Myocyte (in vitro differentiated cells): Measurements from ENCODE around the gene SIAH1. TPM values are rescaled to one million over a fixed set of nuclear protein-coding genes. Genes with fewer than 3 reads are reported as not detected.
"Not testable (repeated sequence)": the region's sequence is repeated elsewhere in the genome, so short reads cannot be mapped to it uniquely, and the experiment has no call there.

Experiments used
- DNase-seq: peaks from one replicate; pipeline ENCODE4 v3.0.0-alpha.2; 2012; ENCODE audit warnings: low read depth
- polyA plus RNA-seq: library from polyadenylated mRNA; unstranded; fragments of >200 nt; gene quantifications from one replicate; pipeline ENCODE4 v1.2.1, GENCODE V29; 2012; ENCODE audit warnings: missing spikeins
- total RNA-seq: library from RNA; depleted of rRNA; stranded (reverse); fragments of >200 nt; gene quantifications from 2 replicates; pipeline ENCODE4 v1.2.3, GENCODE V29; 2014

Gene SIAH1
- total RNA-seq: 24.6 and 26.6 TPM in 2 replicates
- polyA plus RNA-seq: 16.0 TPM

DNA sequence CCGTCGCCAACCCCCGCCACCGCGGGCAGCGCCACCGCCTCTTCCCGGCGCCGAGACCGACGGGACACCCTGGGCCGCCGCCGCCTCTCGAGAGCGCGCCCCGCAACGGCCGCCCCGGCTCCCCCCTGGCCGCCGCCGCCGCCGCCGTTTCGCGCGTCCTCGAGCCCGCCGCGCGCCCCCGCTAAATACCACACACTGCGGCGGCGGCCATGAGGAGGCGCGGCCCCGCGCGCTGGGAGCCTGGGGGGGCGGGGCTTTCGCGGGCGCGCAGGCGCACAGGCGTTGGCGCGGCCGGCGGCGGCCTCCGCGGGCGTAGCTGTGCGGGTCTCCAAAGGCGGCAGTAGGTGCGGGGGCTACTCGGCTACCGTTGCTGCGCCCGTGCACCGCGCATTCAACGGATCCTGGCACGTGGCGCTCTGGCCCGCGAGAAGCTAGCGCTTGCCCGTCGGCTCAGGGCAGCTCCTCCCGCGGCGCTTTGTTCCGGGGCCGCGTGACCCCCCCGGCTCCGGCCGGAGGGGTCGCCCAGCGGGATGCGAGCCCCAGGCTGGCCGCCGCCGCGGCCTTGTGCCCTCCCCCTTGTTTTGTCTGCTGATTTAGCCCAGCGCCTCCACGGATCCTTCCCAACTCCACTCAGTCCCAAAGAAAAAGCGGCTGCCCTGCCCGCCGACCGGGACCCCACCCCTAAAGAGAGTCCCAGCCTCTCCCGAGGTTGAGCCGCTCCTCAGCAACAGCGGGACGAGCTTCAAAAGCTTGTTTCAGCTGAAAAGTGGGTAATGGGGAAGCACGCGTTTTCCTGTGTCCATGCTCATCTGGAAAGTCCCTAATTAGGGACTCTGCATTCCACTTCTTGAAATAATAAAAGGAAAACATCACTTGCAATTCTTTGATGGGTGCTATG is at the start of gene SIAH1:
SIAH1 (minus strand) TSS at position 161 of the 898 bp plus-strand sequence. CDS start 22,985 bp downstream, outside the sequence.
- peak; percentile 87 for DNase-seq

- no peak for DNase-seq
Observed at GRCh38 chr16:48434653-48435317, 49.6 kb upstream of the SIAH1 start.

GRCh38 chr16:48433850-48434530 is 48.8 kb upstream of the SIAH1 start:
- DNase-seq: no peak

DNA sequence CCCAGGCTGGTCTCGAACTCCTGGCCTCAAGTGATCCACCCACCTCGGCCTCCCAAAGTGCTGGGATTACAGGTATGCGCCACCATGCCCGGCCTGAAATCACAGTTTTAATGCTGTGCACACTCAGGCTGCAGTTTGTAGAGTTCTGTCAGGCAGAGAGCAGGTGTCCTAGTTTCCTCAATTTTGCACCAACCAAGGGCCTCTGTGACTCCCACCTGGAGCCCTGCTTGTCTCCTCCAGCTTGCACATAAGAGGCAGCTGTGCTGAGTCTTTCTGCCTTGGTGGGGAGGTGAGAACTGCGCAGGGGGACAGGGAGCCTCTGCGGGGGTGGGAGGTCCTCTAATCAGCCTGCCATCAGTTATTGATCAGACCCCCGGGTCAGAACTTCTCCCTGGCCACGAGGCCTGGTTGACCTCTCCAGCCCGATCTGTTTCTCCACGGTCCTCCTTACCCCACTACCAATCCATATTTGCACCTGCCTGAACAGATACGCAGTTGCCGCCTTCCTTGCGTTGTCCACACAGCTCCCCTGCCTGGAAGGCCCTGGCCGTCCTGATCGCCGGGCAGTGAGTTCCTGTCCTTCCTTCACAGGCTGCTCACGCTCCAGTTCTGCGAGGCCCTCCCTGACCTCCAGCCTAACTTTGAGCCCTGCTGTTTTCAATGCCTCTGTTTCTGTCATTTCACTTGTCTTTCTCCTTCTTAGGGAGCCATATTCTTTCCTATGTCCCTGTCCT is 48.1 kb upstream of the SIAH1 start:
- no peak for DNase-seq

DNA sequence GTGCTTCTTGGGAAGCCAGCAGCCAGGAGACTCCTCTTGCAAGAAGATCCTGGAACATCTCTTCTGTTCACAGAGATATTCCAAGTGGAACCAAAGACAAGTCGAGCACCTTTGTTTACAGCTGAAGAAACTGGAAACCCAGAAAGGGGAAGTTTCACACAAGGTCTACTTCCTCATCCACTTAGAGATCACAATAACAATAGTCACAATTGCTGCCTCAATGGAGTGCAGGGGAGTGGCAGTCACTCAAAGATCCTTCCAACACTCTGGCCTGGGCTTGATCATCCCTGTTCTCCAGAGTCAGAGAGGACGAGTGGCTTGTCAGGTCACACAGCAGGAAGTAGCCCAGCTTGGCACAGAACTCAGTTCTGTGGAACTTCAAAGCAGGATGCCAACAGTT is 46.9 kb upstream of the SIAH1 start:
- no peak for DNase-seq

- no peak for DNase-seq
Observed at GRCh38 chr16:48430890-48431289, 45.7 kb upstream of the SIAH1 start.

DNA sequence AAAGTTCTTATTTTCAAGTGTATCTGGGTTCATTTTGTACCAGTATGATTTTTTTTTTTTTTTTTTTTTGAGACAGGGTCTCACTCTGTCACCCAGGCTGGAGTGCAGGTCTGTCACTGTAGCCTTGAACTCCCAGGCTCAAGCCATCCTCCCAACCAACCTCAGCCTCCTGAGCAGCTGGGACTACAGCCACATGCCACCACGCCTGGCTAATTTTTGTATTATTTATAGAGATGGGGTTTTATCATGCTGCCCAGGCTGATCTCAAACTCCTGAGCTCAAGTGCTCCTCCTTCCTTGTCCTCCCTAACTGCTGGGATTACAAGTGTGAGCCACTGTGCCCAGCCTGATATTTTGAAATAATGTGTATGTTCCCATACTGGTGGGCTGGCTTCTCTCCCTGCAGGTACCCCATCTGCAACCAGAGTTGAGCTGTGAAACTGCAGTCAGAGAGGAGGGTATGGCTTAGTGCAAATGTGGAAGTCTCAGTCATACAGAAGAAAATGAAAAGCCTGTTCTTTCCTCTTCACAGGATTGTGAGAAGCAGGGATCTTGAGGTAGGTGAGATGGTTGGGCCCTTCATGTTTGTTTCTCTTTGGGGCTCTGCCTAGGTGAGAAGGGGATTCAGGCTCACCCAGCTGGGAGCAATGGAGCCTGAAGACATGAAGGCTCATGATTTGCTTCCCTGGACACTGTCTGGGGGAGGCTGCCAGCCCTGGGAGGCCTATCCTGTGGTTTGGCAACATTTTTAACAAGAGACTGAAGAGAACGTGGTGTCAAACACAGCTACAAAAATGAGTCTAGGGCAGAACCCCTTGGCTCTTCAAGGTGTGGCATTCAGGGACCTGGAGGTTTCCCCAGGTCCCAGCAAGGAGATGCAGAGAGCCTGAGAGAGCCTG is 41.3 kb upstream of the SIAH1 start:
- peak; percentile 59 for DNase-seq

- DNase-seq: no peak
Observed at GRCh38 chr16:48422537-48422936, 37.3 kb upstream of the SIAH1 start.

- no peak for DNase-seq
Observed at GRCh38 chr16:48421741-48422140, 36.5 kb upstream of the SIAH1 start.

DNA sequence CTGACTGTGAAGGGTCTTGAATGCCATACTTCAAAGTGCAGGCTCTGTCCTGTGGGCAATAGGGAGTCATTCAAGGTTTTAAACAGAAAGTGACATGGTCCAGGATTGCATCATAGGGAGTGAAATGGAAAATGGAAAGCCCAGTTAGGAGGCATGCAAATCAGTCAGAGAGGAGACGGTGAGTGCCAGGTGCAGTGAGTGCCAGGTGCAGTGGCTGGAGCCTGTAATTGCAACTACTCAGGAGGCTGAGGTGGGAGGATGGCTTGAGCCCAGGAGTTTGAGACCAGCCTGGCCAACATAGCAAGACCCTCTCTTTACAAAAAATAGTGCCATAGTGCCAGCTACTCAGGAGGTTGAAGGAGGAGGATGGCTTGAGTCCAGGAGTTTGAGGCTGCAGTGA is 35.2 kb upstream of the SIAH1 start:
- no peak for DNase-seq

DNA sequence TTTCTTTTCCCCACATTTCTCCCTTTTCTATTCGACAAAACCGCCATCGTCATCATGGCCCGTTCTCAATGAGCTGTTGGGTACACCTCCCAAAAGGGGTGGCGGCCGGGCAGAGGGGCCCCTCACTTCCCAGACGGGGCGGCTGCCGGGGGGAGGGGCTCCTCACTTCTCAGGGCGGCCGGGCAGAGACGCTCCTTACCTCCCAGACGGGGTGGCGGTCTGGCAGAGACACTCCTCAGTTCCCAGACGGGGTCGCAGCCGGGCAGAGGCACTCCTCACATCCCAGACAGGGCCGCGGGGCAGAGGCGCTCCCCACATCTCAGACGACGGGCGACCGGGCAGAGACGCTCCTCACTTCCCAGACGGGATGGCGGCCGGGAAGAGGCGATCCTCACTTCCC is 31.4 kb upstream of the SIAH1 start:
- not testable (repeated sequence) for DNase-seq

DNA sequence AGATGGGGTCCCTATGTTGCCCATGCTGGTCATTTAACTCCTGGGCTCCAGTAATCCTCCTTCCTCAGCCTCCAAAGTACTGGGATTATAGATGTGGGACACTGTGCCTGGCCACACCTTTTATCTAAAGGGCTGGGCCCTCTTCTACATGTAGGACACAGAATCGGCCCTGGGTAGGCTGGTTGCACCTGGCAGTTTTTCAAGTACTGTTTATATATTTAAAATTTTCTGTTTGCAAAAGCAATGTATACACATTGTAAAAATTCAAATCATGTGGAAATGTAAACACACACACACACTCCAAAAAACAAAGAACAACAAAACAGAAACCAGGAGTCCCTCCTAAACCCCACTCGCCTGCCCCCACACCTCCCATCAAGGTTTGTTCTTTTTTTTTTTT is 28.1 kb upstream of the SIAH1 start:
- no peak for DNase-seq

- no peak for DNase-seq
Observed at GRCh38 chr16:48409839-48410632, 24.8 kb upstream of the SIAH1 start.

DNA sequence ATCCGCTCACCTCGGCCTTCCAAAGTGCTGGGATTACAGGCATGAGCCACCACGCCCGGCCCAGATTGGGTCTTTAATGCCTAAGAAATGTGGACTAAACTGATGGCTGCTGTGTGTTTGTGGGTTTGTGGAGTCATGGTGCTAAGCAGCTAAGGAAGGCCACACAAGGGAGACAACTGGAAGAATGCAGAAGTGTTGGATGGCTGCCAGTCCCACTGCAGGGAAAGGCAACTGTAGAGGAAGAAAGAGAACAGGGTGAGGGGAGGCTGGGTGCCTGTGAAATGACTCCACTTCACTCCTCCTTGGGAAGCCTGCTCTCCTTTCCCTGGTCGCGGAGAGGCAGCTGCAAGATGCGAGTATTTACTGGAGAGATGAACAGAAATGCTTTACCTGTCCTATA is 23.5 kb upstream of the SIAH1 start:
- peak; percentile 93 for DNase-seq

- DNase-seq: no peak
Observed at GRCh38 chr16:48405907-48406306, 20.7 kb upstream of the SIAH1 start.

DNA sequence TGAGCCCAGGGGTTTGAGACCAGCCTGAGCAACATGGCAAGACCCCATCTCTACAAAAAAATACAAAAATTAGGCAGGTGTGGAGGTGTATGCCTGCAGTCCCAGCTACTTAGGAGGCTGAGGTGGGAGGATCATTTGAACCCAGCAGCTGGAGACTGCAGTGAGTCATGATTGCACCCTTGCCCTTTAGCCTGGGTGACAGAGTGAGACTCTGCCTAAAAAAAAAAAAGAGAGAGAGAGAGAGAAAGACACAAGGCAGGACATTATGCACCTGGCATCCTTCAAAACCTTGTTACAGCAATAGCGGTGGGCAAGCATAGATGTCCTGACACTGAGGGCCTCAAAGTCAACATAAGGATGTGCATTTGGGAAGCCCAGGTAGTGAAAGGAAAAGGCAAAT is 19.9 kb upstream of the SIAH1 start:
- no peak for DNase-seq

DNA sequence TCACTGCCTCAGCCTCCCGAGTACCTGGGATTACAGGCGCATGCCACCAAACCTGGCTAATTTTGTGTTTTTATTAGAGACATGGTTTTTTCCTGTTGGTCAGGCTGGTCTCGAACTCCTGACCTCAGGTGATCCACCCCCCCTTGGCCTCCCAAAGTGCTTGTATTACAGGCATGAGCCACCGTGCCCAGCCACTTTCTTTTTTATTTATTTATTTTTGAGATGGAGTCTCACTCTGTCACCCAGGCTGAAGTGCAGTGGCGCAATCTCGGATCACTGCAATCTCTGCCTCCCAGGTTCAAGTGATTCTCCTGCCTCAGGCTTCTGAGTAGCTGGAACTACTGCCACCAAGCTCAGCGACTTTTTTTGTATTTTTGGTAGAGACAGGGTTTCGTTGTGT is 17.3 kb upstream of the SIAH1 start:
- DNase-seq: not testable (repeated sequence)

DNA sequence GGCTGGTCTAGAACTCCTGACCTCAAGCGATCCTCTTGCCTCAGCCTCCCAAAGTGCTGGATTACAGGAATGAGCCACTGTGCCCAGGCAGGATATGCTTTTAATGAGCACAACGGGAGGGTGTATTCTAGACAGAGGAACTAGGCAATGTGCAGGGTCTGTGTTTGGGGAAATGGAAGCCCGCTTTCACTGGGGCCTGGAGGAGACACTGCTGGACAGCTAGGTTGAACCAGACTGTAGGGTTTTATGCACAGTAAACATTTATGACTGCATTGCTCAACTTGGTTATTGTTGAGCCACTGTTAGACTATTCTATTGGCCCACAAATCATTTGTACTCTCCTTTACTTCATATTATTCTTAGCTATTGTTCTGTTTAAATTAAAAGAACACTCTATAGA is 10.2 kb upstream of the SIAH1 start:
- no peak for DNase-seq

DNA sequence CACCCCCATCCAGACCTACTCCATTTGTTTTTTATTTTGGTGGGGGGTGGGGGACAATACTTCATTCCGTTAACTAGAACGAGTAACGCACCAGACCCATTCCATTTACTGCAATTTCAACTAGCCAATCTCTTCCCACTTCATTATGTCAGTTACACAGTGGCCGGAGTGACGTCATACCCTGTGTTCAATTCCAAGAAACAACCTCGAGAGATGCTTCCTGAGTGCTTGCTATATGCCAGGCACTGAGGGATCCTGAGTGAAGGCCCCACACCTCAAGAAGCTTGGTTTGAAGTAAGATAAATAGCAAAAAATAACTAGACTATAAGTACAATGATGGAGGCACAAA is 9.1 kb upstream of the SIAH1 start:
- DNase-seq: no peak
